Myocyte (in vitro differentiated cells): ENCODE measurements around the gene HAUS1. TPM values are rescaled to one million over a fixed set of nuclear protein-coding genes. Genes with fewer than 3 reads are reported as not detected.

Experiments
- total RNA-seq: library from RNA; depleted of rRNA; stranded (reverse); fragments of >200 nt; gene quantifications from 2 replicates; pipeline ENCODE4 v1.2.3, GENCODE V29; 2014

HAUS1 gene
- total RNA-seq, 1 donor from 2014 or later = 18.1 TPM

Other genes starting within 250 kb of the HAUS1 start
- 31.8 and 33.3 TPM in 2 replicates for gene EPG5, start 137.1 kb upstream of the HAUS1 start, total RNA-seq
- 1.7 and 2.5 TPM in 2 replicates for gene PSTPIP2, start 32.1 kb upstream of the HAUS1 start, total RNA-seq
- gene ATP5F1A, start 6.1 kb upstream of the HAUS1 start, total RNA-seq = 918 and 1,000 TPM in 2 replicates